ENCODE data around the gene PTPRN2. TPM values are rescaled to one million over a fixed set of nuclear protein-coding genes. Genes with fewer than 3 reads are reported as not detected.
A peak's percentile ranks its signal among the peaks of the same experiment; 100 is the strongest.

Gene PTPRN2
- total and polyA plus RNA-seq, 2 of the 8 experiments (the other 6 are each of a cell fraction or from before 2014, with no cell fraction given) = 2.6 to 4.5 TPM

DNA sequence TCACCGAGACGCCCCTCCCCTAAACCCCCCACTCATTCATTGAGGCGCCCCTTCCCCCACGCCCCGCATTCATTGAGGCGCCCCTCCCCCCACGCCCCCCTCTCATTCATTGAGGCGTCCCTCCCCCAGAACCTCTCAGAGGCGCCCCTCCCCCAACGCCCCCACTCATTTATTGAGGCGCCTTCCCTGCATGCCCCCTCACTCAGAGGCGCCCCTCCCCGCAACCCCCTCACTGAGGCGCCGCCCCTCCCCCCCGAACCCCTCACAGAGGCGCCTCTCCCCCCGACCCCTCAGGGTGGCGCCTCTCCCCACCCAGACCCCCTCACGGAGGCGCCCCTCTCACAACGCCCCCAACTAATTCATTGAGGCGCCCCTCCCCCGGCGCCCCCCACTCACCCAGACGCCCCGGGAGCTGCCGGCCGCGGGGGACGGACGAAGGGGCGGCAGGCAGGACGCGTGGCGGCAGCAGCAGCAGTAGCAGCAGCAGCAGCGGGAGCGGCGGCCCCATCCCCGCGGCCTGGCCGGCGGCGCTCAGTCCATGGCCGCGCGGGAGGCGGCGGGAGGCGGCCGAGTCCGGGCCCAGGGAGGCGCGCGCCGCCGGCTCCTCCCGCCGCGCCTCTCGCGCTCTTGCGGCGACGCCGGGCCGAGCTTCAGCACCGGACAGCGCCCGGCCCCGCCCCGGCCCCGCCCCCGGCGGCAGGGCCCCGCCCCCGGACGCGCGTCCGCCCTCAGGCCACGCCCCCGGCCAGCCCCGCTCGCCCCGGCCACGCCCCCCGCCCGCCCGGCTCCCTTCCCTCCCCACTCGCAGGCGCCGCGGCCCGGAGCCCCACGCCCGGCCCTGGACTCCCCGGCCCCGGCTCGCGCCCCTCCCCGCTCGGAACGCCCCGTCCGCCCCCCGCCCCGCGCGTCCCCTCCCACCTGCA lies at the start of gene PTPRN2 (continued):
- TF ChIP-seq, protein P1, sequence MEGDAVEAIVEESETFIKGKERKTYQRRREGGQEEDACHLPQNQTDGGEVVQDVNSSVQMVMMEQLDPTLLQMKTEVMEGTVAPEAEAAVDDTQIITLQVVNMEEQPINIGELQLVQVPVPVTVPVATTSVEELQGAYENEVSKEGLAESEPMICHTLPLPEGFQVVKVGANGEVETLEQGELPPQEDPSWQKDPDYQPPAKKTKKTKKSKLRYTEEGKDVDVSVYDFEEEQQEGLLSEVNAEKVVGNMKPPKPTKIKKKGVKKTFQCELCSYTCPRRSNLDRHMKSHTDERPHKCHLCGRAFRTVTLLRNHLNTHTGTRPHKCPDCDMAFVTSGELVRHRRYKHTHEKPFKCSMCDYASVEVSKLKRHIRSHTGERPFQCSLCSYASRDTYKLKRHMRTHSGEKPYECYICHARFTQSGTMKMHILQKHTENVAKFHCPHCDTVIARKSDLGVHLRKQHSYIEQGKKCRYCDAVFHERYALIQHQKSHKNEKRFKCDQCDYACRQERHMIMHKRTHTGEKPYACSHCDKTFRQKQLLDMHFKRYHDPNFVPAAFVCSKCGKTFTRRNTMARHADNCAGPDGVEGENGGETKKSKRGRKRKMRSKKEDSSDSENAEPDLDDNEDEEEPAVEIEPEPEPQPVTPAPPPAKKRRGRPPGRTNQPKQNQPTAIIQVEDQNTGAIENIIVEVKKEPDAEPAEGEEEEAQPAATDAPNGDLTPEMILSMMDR (IDR thresholded peaks at IDR 0.05; ENCODE audit: control extremely low read depth in 1 of 3, insufficient read depth in 1 of 3, low read depth in 1 of 3, low read length in 3 of 3) = no peak
- TF ChIP-seq EZH2 (IDR thresholded peaks at IDR 0.05; ENCODE audit: low read depth, low read length, severe bottlenecking) = no peak
- TF ChIP-seq POLR2AphosphoS5 (IDR thresholded peaks at IDR 0.05; ENCODE audit: low read depth, low read length) = no peak
- no peak for TF ChIP-seq TBP (IDR thresholded peaks at IDR 0.05; ENCODE audit: low read depth, low read length)
- no peak for TF ChIP-seq SP2 (IDR thresholded peaks at IDR 0.05; ENCODE audit: low read length)
- TF ChIP-seq SAP30 (IDR thresholded peaks at IDR 0.05; ENCODE audit: insufficient read depth, insufficient replicate concordance, low read length) = no peak
- TF ChIP-seq, protein P2, sequence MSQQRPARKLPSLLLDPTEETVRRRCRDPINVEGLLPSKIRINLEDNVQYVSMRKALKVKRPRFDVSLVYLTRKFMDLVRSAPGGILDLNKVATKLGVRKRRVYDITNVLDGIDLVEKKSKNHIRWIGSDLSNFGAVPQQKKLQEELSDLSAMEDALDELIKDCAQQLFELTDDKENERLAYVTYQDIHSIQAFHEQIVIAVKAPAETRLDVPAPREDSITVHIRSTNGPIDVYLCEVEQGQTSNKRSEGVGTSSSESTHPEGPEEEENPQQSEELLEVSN (IDR thresholded peaks at IDR 0.05) = no peak
- TF ChIP-seq CREB1 (IDR thresholded peaks at IDR 0.05) = no peak
- TF ChIP-seq CHD1 (IDR thresholded peaks at IDR 0.05; ENCODE audit: low read depth, low read length) = no peak
- peak; percentile 29; the same call in 1 of the 2 replicates for TF ChIP-seq YY1 (IDR thresholded peaks at IDR 0.05; ENCODE audit: low read depth, low read length)
- no peak for TF ChIP-seq KDM5A (IDR thresholded peaks at IDR 0.05; ENCODE audit: low read length)
- TF ChIP-seq HDAC2 (IDR thresholded peaks at IDR 0.05; ENCODE audit: borderline replicate concordance in 1 of 2, low read depth in 2 of 2, low read length in 2 of 2) = no peak
- TF ChIP-seq POU5F1 (IDR thresholded peaks at IDR 0.05; ENCODE audit: low read depth, low read length) = no peak
- TF ChIP-seq EP300 (IDR thresholded peaks at IDR 0.05; ENCODE audit: borderline replicate concordance in 1 of 2, low read depth in 2 of 2, low read length in 2 of 2) = no peak

Data from H1 (cell line).